GM23338 (cell line): ENCODE results near the gene CLC. TPM values are rescaled to one million over a fixed set of nuclear protein-coding genes. Genes with fewer than 3 reads are reported as not detected.

Source experiments
- ATAC-seq: fragments of 200-7000 bp; cut with Tn5 transposase; 3 replicates; pipeline ENCODE4 v1.9.1; 2020
- DNase-seq: peaks from one replicate; pipeline ENCODE4 v3.0.0-alpha.2; 2015; ENCODE audit warnings: low spot score
- H2AFZ ChIP-seq: fragments of 200-600 bp; sonication (generic); 2 replicates; pipeline ENCODE4 v1.8.0; 2016; ENCODE audit warnings: antibody characterized with exemption, mild to moderate bottlenecking, moderate library complexity
- H3F3A ChIP-seq: fragments of 200-600 bp; sonication (generic); replicated peaks from 2 replicates; pipeline ENCODE4 v1.8.0; 2017; ENCODE audit warnings: antibody characterized with exemption, mixed run types, low read depth
- H3K27ac ChIP-seq: fragments of 200-600 bp; sonication (generic); 2 replicates; pipeline ENCODE4 v1.6.1; 2016; ENCODE audit warnings: low read depth
- H3K27me3 ChIP-seq: fragments of 200-600 bp; sonication (generic); 2 replicates; pipeline ENCODE4 v1.8.0; 2016; ENCODE audit warnings: mild to moderate bottlenecking, mixed run types, moderate library complexity; ENCODE audit not compliant: insufficient read depth
- H3K36me3 ChIP-seq: fragments of 200-600 bp; sonication (generic); 2 replicates; pipeline ENCODE4 v1.8.0; 2016; ENCODE audit warnings: mild to moderate bottlenecking; ENCODE audit not compliant: insufficient read depth
- H3K4me1 ChIP-seq: fragments of 200-600 bp; sonication (generic); 2 replicates; pipeline ENCODE4 v1.8.0; 2016; ENCODE audit warnings: mild to moderate bottlenecking, moderate library complexity; ENCODE audit not compliant: insufficient read depth
- H3K4me2 ChIP-seq: fragments of 200-600 bp; sonication (generic); 2 replicates; pipeline ENCODE4 v1.7.1; 2017; ENCODE audit warnings: mixed run types
- H3K4me3 ChIP-seq: fragments of 200-600 bp; sonication (generic); 2 replicates; pipeline ENCODE4 v1.6.1; 2016; ENCODE audit warnings: mixed run types
- H3K79me2 ChIP-seq: fragments of 200-600 bp; sonication (generic); replicated peaks from 2 replicates; pipeline ENCODE4 v1.8.0; 2017; ENCODE audit warnings: mild to moderate bottlenecking; ENCODE audit not compliant: insufficient read depth
- H3K9me2 ChIP-seq: fragments of 200-600 bp; sonication (generic); 2 replicates; pipeline ENCODE4 v1.8.0; 2017; ENCODE audit not compliant: insufficient read depth
- H4K20me1 ChIP-seq: fragments of 200-600 bp; sonication (generic); replicated peaks from 2 replicates; pipeline ENCODE4 v1.8.0; 2017; ENCODE audit warnings: mild to moderate bottlenecking; ENCODE audit not compliant: insufficient read depth
- H3K27ac Mint-ChIP-seq: 2 replicates; pipeline ENCODE4 v1.8.0; 2020; ENCODE audit warnings: inconsistent platforms, mild to moderate bottlenecking, moderate library complexity, mixed read lengths
- H3K27me3 Mint-ChIP-seq: 3 replicates; pipeline ENCODE4 v1.8.0; 2022; ENCODE audit warnings: low read depth, mild to moderate bottlenecking, moderate library complexity, mixed read lengths, inconsistent platforms; ENCODE audit not compliant: insufficient read depth, poor library complexity
- H3K36me3 Mint-ChIP-seq: 3 replicates; pipeline ENCODE4 v1.8.0; 2021; ENCODE audit warnings: low read depth, mild to moderate bottlenecking, inconsistent platforms, moderate library complexity, mixed read lengths
- H3K4me1 Mint-ChIP-seq: 3 replicates; pipeline ENCODE4 v1.8.0; 2020; ENCODE audit warnings: mild to moderate bottlenecking, inconsistent platforms, mixed read lengths
- H3K4me3 Mint-ChIP-seq: 3 replicates; pipeline ENCODE4 v1.8.0; 2021; ENCODE audit warnings: moderate library complexity, mild to moderate bottlenecking, inconsistent platforms, mixed read lengths
- H3K9me3 Mint-ChIP-seq: 3 replicates; pipeline ENCODE4 v1.8.0; 2020; ENCODE audit warnings: moderate library complexity, mild to moderate bottlenecking, inconsistent platforms, mixed read lengths
- CREB1 ChIP-seq: fragments of 250-450 bp; sonication (Bioruptor Pico); IDR thresholded peaks from 2 replicates; pipeline ENCODE4 v1.5.0; 2020; ENCODE audit warnings: low read depth, mild to moderate bottlenecking, moderate library complexity
- CTCF ChIP-seq, 2 experiments: fragments of 200-600 bp in 1 of 2; sonication (generic) in 1 of 2; conservative IDR thresholded peaks; 2 replicates each; pipeline versions ENCODE4 v1.5.1 to v1.6.1; 2016 to 2017; ENCODE audit warnings: antibody characterized with exemption in 2 of 2, low read depth in 2 of 2, mild to moderate bottlenecking in 2 of 2, moderate library complexity in 1 of 2
- ETS1 ChIP-seq: IDR thresholded peaks from 2 replicates; pipeline ENCODE4 v1.6.1; 2016; ENCODE audit warnings: antibody characterized with exemption
- EZH2 ChIP-seq: fragments of 200-600 bp; sonication (generic); IDR thresholded peaks from one replicate; pipeline ENCODE4 v1.8.0; 2017; ENCODE audit warnings: antibody characterized with exemption, mild to moderate bottlenecking, low read depth; ENCODE audit not compliant: unreplicated experiment
- JUNB ChIP-seq: IDR thresholded peaks from one replicate; pipeline ENCODE4 v1.6.1; 2016; ENCODE audit warnings: antibody characterized with exemption; ENCODE audit not compliant: unreplicated experiment
- POLR2AphosphoS5 ChIP-seq: IDR thresholded peaks from 2 replicates; pipeline ENCODE4 v1.6.1; 2016; ENCODE audit warnings: antibody characterized with exemption, low read depth
- REST ChIP-seq: IDR thresholded peaks from one replicate; pipeline ENCODE4 v1.6.1; 2018; ENCODE audit warnings: antibody characterized with exemption; ENCODE audit not compliant: unreplicated experiment
- ZNF114 ChIP-seq: fragments of 250-450 bp; sonication (Bioruptor Pico); IDR thresholded peaks from 2 replicates; pipeline ENCODE4 v1.5.0; 2020; ENCODE audit warnings: mild to moderate bottlenecking, moderate library complexity
- long read RNA-seq: library from polyadenylated mRNA; unstranded; transcript quantifications from one replicate; pipeline ENCODE4 v2.0.0, GENCODE V29; 2020; ENCODE audit not compliant: unreplicated experiment
- polyA plus RNA-seq: library from polyadenylated mRNA; unstranded; fragments of >200 nt; fragmentation: Nextera tagmentation; extraction: Ambion mirVana; gene quantifications from 2 replicates; pipeline ENCODE4 v1.2.1, GENCODE V29; 2016
- total RNA-seq: library from RNA; depleted of rRNA; stranded (reverse); fragments of >200 nt; shearing (Covaris generic); gene quantifications from 2 replicates; pipeline ENCODE4 v1.2.3, GENCODE V29; 2014; rRNA removed

Gene CLC
- total RNA-seq = not detected in 2 replicates
- polyA plus RNA-seq = 0.63 TPM in 1 of 2 replicates, not detected in the other
- long read RNA-seq = 0 reads

- H3K9me3 Mint-ChIP-seq = no peaks in the 10 kb centered on the region
- H3K36me3 Mint-ChIP-seq = no peaks in the 10 kb centered on the region
- peaks cover 2% of the 10 kb centered on the region for H3K27me3 Mint-ChIP-seq
- H3K4me3 ChIP-seq = no peak within 1 kb of the TSS
- H3K4me1 Mint-ChIP-seq = no peaks in the 10 kb centered on the region
- H3F3A ChIP-seq = no peaks in the 10 kb centered on the region
- no peak within 1 kb of the TSS for H3K4me2 ChIP-seq
- no peak within 1 kb of the TSS for H3K4me3 Mint-ChIP-seq
- H3K27ac Mint-ChIP-seq = no peak within 1 kb of the TSS
- 0 out of 2 replicates have a peak, but pooled peaks cover 12% of the 10 kb centered on the region for H3K4me1 ChIP-seq
- H3K27ac ChIP-seq = no peak within 1 kb of the TSS
- ATAC-seq = no peak
- no peaks in the 10 kb centered on the region for H3K9me2 ChIP-seq
- TF ChIP-seq ZNF114 (CRISPR knock-in tag) = no peak
- no peak for TF ChIP-seq JUNB
- TF ChIP-seq POLR2AphosphoS5 = no peak
- TF ChIP-seq CTCF (conservative IDR thresholded peaks at IDR 0.05; ENCODE audit: low read depth in 2 of 2) = no peak
- TF ChIP-seq CREB1 (CRISPR knock-in tag) = no peak
- no peak for TF ChIP-seq REST
- TF ChIP-seq EZH2 = no peak
- H3K27me3 ChIP-seq = no peaks in the 10 kb centered on the region
- H3K36me3 ChIP-seq = no peaks in the 10 kb centered on the region
- no peaks in the 10 kb centered on the region for H3K79me2 ChIP-seq
- H4K20me1 ChIP-seq = no peaks in the 10 kb centered on the region
- H2AFZ ChIP-seq = peak within 1 kb of the TSS; percentile 87; the same call in 1 of the 2 replicates
- DNase-seq = no peak
These were observed at the start of gene CLC for GRCh38 chr19:39737891-39738290. Gene CLC (minus strand): TSS chr19:39738029. CDS start chr19:39737952, 77 bp downstream.

GRCh38 chr19:39780894-39781293 is 43.1 kb upstream of the CLC start:
- H3K9me2 ChIP-seq = no peaks in the 10 kb centered on the region
- no peaks in the 10 kb centered on the region for H3K4me1 Mint-ChIP-seq
- ATAC-seq = no peak
- no peak for TF ChIP-seq ETS1
- no peak for TF ChIP-seq REST

More at GRCh38 chr19:39780894-39781293, 43.1 kb upstream of the CLC start:
- no peak overlapping the region for H3K27ac ChIP-seq
- H3K9me3 Mint-ChIP-seq = no peaks in the 10 kb centered on the region
- no peaks in the 10 kb centered on the region for H3F3A ChIP-seq
- peak overlapping the region; percentile 87 for H2AFZ ChIP-seq
- no peak overlapping the region for H3K4me2 ChIP-seq
- H3K27me3 ChIP-seq = no peaks in the 10 kb centered on the region
- no peak for DNase-seq
- H3K4me3 Mint-ChIP-seq = no peak overlapping the region
- H3K27ac Mint-ChIP-seq = no peak overlapping the region
- H3K36me3 Mint-ChIP-seq = no peaks in the 10 kb centered on the region
- H3K27me3 Mint-ChIP-seq = no peaks in the 10 kb centered on the region
- no peaks in the 10 kb centered on the region for H3K36me3 ChIP-seq
- no peak overlapping the region for H3K4me3 ChIP-seq
- no peaks in the 10 kb centered on the region; the same call in 1 of the 2 replicates for H4K20me1 ChIP-seq
- no peaks in the 10 kb centered on the region for H3K4me1 ChIP-seq
- H3K79me2 ChIP-seq = no peaks in the 10 kb centered on the region
